Activated T-helper 17 cell treated with anti-CD3 and anti-CD28 coated beads, Interleukin-2, amount 50 U/mL, for 72 hours (primary cell): ENCODE data around the gene DYNC2H1. TPM values are rescaled to one million over a fixed set of nuclear protein-coding genes. Genes with fewer than 3 reads are reported as not detected.
A peak's percentile ranks its signal among the peaks of the same experiment; 100 is the strongest.

Experiments used
- ATAC-seq: fragments of 150-1000 bp; cut with Tn5 transposase; replicated peaks from 2 replicates; pipeline ENCODE4 v1.10.0; 2021; ENCODE audit warnings: mild to moderate bottlenecking, moderate library complexity
- H3K27ac Mint-ChIP-seq: one replicate; pipeline ENCODE4 v1.8.0; 2022; ENCODE audit warnings: mixed read lengths
- H3K27me3 Mint-ChIP-seq: one replicate; pipeline ENCODE4 v1.8.0; 2022; ENCODE audit warnings: mixed read lengths
- H3K36me3 Mint-ChIP-seq: one replicate; pipeline ENCODE4 v1.8.0; 2022; ENCODE audit warnings: low read depth, mild to moderate bottlenecking, mixed read lengths
- H3K4me1 Mint-ChIP-seq: one replicate; pipeline ENCODE4 v1.8.0; 2022; ENCODE audit warnings: mixed read lengths
- H3K4me3 Mint-ChIP-seq: one replicate; pipeline ENCODE4 v1.8.0; 2022; ENCODE audit warnings: mild to moderate bottlenecking, mixed read lengths
- H3K9me3 Mint-ChIP-seq: one replicate; pipeline ENCODE4 v1.8.0; 2022; ENCODE audit warnings: mixed read lengths
- total RNA-seq, 2 donors: library from RNA; stranded (reverse); gene quantifications; one replicate each; pipeline ENCODE4 v1.2.3, GENCODE V29; 2022

Gene DYNC2H1, protein sequence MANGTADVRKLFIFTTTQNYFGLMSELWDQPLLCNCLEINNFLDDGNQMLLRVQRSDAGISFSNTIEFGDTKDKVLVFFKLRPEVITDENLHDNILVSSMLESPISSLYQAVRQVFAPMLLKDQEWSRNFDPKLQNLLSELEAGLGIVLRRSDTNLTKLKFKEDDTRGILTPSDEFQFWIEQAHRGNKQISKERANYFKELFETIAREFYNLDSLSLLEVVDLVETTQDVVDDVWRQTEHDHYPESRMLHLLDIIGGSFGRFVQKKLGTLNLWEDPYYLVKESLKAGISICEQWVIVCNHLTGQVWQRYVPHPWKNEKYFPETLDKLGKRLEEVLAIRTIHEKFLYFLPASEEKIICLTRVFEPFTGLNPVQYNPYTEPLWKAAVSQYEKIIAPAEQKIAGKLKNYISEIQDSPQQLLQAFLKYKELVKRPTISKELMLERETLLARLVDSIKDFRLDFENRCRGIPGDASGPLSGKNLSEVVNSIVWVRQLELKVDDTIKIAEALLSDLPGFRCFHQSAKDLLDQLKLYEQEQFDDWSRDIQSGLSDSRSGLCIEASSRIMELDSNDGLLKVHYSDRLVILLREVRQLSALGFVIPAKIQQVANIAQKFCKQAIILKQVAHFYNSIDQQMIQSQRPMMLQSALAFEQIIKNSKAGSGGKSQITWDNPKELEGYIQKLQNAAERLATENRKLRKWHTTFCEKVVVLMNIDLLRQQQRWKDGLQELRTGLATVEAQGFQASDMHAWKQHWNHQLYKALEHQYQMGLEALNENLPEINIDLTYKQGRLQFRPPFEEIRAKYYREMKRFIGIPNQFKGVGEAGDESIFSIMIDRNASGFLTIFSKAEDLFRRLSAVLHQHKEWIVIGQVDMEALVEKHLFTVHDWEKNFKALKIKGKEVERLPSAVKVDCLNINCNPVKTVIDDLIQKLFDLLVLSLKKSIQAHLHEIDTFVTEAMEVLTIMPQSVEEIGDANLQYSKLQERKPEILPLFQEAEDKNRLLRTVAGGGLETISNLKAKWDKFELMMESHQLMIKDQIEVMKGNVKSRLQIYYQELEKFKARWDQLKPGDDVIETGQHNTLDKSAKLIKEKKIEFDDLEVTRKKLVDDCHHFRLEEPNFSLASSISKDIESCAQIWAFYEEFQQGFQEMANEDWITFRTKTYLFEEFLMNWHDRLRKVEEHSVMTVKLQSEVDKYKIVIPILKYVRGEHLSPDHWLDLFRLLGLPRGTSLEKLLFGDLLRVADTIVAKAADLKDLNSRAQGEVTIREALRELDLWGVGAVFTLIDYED (N-terminal part only)
- total RNA-seq = 1 to 10 TPM; 2.2 to 2.5 TPM

DNA sequence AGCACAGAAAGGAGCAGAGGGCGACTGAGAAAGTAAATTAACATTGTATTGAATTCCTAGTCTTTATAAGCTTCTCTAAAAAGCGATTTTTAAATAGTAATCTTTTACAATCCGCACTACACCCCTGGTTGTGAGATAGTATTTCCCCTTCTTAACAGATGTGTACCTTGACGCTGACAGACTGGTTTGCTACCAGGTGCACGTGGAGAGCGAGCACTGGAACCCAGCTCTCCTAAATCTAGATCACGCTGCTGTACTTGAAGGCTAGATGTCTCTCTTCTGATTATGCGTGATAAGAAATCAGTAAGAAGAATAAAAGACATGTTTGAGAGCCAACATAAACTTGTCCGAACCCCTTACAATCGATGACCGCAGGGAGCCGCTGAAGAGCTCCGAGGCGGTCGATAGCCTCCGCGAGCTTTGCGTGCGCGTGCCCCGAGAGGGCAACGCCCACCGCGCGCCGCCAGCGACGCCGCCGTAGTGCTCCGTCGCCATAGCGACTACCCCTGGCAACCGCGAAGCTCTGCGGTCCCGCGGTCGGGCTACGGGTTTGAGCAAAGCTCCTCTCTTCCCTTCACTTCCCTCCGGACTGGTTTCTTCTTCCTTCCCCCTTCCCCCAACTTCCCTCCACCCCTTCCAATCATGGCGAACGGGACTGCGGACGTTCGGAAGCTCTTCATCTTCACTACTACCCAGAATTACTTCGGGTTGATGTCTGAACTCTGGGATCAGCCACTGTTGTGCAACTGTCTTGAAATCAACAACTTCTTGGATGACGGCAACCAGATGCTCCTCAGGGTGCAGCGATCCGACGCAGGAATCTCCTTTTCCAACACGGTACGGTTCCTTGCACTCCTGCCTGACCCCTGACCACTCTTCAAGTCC is at the start of gene DYNC2H1:
DYNC2H1 (plus strand) TSS at position 494 of the 885 bp plus-strand sequence; CDS start at position 643, 149 bp downstream.
- Mint-ChIP-seq H3K27me3 (no peaks in the 10 kb centered on the region), H3K9me3 (no peaks in the 10 kb centered on the region), H3K36me3 (peaks cover 7% of the 10 kb centered on the region), H3K27ac (peak within 1 kb of the TSS; percentile 89), H3K4me3 (peak within 1 kb of the TSS; percentile 92), H3K4me1 (peaks cover 4% of the 10 kb centered on the region)
- peak; percentile 98 for ATAC-seq

DNA sequence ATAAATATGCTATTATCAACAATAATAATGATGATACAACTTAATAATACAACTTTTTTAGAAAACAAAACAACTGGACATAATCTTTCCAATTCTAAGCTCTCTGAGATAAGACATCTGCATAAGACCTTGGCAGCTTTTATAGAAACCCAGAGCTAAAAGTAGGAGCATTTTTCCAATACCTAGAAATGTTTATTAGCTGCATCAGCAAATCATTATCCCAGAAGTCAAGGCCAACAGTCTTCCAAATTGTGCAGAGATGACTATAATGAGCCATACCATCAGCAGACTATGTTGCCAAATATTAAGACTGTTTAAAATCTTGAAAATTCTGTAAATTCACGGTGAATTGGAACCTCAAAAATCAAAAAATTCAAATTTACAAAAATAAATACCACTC is 47.6 kb upstream of the DYNC2H1 start:
- Mint-ChIP-seq H3K4me1 (no peaks in the 10 kb centered on the region), H3K27me3 (no peaks in the 10 kb centered on the region), H3K36me3 (peaks cover 91% of the 10 kb centered on the region), H3K27ac (no peak overlapping the region), H3K4me3 (no peak overlapping the region), H3K9me3 (no peaks in the 10 kb centered on the region)
- ATAC-seq = no peak

DNA sequence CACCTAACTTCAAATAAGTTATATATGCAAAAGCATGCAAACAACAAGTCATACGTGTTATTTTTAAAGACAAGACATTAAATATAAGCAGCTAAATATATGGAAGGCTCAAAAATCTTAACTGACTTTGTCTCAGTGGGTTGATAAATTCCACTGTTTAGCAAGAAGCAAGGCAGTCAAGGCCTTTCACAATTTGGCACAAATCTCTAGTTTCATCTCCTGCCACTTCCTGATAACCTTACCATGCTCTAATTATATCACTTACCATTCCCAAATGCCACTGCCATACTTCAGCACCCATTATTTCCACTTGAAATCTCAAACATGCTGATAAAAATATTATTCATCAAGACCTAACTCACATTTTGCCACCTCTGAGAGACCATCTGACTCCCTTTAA is 42.1 kb upstream of the DYNC2H1 start:
- ATAC-seq = no peak
- no peaks in the 10 kb centered on the region for H3K27me3 Mint-ChIP-seq
- H3K36me3 Mint-ChIP-seq = peaks cover 87% of the 10 kb centered on the region
- H3K27ac Mint-ChIP-seq = no peak overlapping the region
- no peak overlapping the region for H3K4me3 Mint-ChIP-seq
- peaks cover 22% of the 10 kb centered on the region for H3K4me1 Mint-ChIP-seq
- no peaks in the 10 kb centered on the region for H3K9me3 Mint-ChIP-seq

DNA sequence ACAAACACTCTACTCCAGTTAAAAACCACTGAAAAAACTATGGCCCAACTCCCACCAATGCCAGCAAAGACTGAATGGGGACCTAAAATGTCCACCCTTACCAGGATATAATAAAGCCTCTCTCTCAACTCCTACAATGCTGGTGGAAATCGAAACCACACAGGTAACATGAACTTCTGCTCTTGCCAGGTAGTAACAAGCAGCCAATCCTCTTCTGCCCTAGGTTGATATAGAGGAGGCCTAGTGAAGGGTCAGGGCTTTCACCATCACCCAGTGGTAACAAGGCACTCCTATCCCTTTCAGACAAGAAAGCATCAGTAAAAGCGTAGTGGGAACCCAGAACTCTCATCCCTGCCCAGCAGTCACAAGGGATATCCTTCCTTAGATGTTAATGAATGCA is 39.9 kb upstream of the DYNC2H1 start:
- Mint-ChIP-seq H3K4me1 (peaks cover 22% of the 10 kb centered on the region), H3K27me3 (no peaks in the 10 kb centered on the region), H3K4me3 (peak overlapping the region; percentile 19), H3K9me3 (no peaks in the 10 kb centered on the region), H3K27ac (peak overlapping the region; percentile 65), H3K36me3 (peaks cover 86% of the 10 kb centered on the region)
- no peak for ATAC-seq

DNA sequence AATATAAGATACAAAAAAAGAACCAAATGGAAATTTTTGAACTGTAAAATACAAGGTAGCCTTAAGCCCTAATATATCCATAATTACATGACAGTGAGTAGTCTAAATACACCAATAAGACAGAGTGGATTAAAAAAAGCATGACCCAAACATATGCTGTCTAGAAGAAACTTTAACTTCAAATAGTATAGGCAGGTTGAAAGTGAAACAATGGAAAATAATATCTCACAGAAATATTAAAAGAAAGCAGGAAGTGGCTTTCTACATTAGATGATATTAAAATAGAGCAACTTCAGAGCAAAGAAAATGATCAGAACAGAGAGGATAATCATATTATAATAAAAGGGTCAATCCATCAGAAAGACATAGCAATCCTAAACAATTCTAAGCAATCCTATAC is 39.1 kb upstream of the DYNC2H1 start:
- ATAC-seq = no peak
- peaks cover 86% of the 10 kb centered on the region for H3K36me3 Mint-ChIP-seq
- peaks cover 22% of the 10 kb centered on the region for H3K4me1 Mint-ChIP-seq
- H3K4me3 Mint-ChIP-seq = peak overlapping the region; percentile 19
- H3K27me3 Mint-ChIP-seq = no peaks in the 10 kb centered on the region
- peak overlapping the region; percentile 65 for H3K27ac Mint-ChIP-seq
- H3K9me3 Mint-ChIP-seq = no peaks in the 10 kb centered on the region

DNA sequence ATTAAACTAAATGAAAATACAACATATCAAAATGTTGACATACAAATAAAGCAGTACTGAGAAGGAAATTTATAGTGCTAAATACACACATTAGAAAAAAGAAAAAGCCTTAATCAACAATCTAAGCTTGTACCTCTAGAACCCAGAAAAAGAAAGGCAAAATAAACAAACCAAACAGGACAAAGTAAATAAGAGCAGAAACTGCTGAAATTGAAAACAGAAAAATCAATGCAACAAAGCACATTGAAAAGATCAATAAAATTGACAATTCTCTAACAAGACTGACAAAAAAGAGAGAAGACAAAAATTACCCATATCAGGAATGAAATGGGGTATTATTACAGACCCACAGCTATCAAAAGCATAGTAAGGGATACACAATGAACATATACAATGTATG is 38.2 kb upstream of the DYNC2H1 start:
- H3K27ac Mint-ChIP-seq = peak overlapping the region; percentile 65
- H3K4me3 Mint-ChIP-seq = peak overlapping the region; percentile 19
- ATAC-seq = no peak
- peaks cover 22% of the 10 kb centered on the region for H3K4me1 Mint-ChIP-seq
- H3K27me3 Mint-ChIP-seq = no peaks in the 10 kb centered on the region
- H3K9me3 Mint-ChIP-seq = no peaks in the 10 kb centered on the region
- H3K36me3 Mint-ChIP-seq = peaks cover 86% of the 10 kb centered on the region

DNA sequence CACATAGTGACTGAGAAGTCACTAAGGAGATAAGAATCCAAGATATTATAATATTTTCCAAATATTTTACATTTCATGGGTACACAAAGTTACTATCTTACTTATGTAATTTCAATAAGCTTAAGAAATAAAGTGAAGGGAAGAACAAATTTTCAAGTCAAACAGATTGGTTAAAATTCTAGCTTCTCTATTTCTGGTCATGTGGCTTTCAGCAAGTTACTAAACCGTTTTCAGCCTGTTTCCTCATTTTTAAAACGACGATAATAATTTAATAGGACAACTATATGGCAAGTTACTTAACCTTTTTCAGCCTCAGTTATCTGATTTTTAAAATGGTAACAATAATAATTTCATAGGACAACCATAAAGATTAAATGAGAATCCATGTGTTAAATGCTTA is 32.9 kb upstream of the DYNC2H1 start:
- Mint-ChIP-seq H3K9me3 (no peaks in the 10 kb centered on the region), H3K36me3 (peaks cover 92% of the 10 kb centered on the region), H3K4me3 (no peak overlapping the region), H3K27me3 (no peaks in the 10 kb centered on the region), H3K27ac (no peak overlapping the region), H3K4me1 (no peaks in the 10 kb centered on the region)
- no peak for ATAC-seq

DNA sequence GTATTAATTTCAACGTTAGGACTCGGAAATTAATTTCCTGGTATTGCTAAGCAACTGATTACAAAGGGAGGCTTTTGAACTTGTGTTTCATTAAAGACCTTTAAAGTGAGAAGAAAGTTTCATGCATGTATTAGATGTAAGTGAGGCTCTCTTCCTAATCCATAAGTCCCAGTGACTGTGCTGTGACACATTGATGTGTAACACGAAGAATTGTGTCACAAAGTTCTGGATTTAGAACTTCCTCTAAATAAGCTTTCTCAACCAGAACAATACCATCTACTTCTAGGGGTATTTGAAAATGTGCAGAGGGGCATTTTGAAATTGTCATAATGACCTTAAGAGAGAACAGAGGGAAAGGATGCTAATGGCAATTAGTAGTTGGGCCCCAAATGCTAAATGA is 31.7 kb upstream of the DYNC2H1 start:
- Mint-ChIP-seq H3K4me3 (no peak overlapping the region), H3K36me3 (peaks cover 99% of the 10 kb centered on the region), H3K27ac (no peak overlapping the region), H3K9me3 (no peaks in the 10 kb centered on the region), H3K27me3 (no peaks in the 10 kb centered on the region), H3K4me1 (no peaks in the 10 kb centered on the region)
- ATAC-seq = no peak

DNA sequence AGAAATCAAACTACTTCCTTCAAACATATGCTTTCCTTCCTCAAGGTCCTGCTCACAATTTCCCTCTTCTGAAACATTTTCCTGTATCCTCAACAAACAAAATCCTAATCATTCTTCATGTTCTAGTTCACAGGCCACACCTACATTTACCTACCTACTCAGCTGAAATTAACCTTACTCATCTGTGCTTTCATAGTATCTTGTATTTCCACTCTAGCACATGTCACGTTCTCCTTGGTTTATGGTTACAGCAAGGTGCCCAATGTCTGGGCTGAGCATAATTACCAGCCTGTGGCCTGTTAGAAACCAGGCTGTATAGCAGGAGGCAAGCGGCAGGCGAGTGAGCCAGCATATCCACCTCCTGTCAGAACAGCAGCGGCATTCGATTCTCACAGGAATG is 30.5 kb upstream of the DYNC2H1 start:
- Mint-ChIP-seq H3K4me1 (no peaks in the 10 kb centered on the region), H3K4me3 (no peak overlapping the region), H3K36me3 (peaks cover 100% of the 10 kb centered on the region), H3K9me3 (no peaks in the 10 kb centered on the region), H3K27ac (no peak overlapping the region), H3K27me3 (no peaks in the 10 kb centered on the region)
- ATAC-seq = no peak

DNA sequence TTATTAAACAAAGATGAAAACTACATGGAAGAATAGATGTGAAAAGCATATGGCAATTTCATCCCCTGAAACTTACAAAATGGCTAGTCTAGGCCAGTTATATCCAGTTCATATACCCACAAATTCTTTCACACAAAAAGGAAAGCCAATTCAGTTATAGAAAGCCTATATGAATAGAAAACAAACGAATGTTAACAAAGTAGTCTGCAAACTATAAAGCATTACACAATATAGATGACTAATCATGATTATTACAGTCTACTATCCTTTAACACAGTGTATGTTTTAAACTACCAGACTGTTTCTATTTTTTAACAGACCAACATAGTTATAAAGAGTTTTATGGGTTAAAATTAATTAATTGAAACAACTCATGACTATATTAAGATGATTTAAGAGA is 29.4 kb upstream of the DYNC2H1 start:
- H3K4me3 Mint-ChIP-seq = no peak overlapping the region
- H3K36me3 Mint-ChIP-seq = peaks cover 100% of the 10 kb centered on the region
- ATAC-seq = no peak
- H3K27ac Mint-ChIP-seq = no peak overlapping the region
- no peaks in the 10 kb centered on the region for H3K27me3 Mint-ChIP-seq
- no peaks in the 10 kb centered on the region for H3K4me1 Mint-ChIP-seq
- no peaks in the 10 kb centered on the region for H3K9me3 Mint-ChIP-seq

DNA sequence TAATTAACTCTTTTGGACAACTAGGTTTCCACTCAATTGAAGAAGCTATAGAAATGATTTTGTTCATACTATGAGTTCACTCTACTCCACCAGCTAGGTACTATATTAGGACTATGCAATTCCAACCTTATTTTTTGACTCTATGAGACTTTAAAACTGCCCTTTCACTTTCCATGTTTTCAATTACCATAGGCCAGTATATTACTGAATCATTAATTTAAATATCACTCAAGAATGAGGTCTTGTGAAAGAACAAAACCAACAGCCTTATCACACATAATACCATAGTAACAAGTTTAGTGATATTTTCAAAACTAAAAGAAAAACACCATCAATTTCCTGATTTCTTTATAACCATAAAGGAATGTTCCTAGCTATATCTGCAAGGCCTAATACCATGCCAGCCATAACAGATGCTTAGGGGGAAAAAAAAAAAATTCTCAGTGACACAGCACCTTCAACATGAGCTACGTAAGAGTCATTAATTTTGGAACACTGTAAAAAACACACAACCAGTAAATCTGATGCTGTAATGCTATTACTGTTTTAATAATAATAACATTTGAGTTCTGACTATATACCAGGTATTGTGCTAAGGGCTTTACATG is 23.4 kb upstream of the DYNC2H1 start:
- Mint-ChIP-seq H3K4me3 (no peak overlapping the region), H3K36me3 (peaks cover 92% of the 10 kb centered on the region), H3K9me3 (no peaks in the 10 kb centered on the region), H3K27ac (no peak overlapping the region), H3K4me1 (no peaks in the 10 kb centered on the region), H3K27me3 (no peaks in the 10 kb centered on the region)
- ATAC-seq = no peak

DNA sequence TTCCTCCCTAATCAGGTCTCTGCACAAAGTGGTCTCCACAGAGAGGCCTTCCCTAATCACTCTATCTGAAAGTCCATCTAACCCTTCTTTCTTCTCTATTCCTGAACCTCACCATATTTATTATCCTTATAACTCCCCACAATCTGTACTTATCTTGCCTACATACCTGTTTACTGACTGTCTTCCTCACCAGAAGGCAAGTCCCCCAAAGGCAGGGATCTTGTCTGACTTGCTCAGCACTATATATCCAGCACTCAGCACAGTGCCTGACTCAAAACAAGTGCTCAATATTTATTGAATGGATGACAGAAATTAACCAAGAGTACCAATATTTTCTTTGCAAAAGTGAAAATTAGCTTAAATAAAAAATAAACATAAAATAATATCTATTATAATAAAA is 22.8 kb upstream of the DYNC2H1 start:
- no peak for ATAC-seq
- no peaks in the 10 kb centered on the region for H3K27me3 Mint-ChIP-seq
- no peaks in the 10 kb centered on the region for H3K9me3 Mint-ChIP-seq
- H3K36me3 Mint-ChIP-seq = peaks cover 91% of the 10 kb centered on the region
- H3K4me1 Mint-ChIP-seq = no peaks in the 10 kb centered on the region
- peak overlapping the region; percentile 6 for H3K27ac Mint-ChIP-seq
- H3K4me3 Mint-ChIP-seq = no peak overlapping the region

DNA sequence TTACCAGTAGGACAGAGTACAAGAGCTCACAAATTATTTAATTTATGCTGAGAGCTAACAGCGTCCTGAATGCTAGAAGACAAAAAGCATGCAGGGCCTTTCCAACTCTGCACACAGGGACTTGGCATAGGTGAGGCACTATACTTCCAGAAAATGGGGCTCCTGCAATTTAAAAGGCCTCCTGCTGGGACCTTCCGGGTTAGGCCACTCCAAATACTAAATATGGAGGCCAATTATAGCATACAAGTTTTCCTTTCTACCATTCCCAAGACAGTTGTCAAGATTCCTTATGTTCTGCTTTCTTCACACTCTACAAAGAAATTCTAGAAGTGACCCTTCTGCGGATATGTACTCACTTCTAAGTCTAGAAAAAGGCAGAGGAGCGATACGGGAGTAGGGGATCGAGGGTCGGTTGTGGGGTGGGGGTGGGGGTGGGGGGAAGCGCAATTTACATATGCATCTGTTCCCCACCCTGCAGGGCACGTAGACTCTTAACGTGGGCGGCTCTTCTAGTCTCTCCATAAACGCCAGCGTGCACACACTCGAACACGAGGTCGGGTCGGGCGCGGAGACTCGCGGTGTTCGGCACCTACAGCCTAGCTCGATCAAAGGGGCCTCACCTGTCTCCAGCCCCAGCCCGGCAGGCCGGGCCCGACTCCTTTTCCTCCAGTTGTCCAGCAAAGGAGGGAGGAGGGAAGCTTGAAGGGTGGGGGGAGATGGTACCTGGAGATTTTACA is 18.0 kb upstream of the DYNC2H1 start:
- Mint-ChIP-seq H3K4me3 (peak overlapping the region; percentile 90), H3K4me1 (no peaks in the 10 kb centered on the region), H3K27me3 (peaks cover 18% of the 10 kb centered on the region), H3K9me3 (no peaks in the 10 kb centered on the region), H3K27ac (peak overlapping the region; percentile 87), H3K36me3 (peaks cover 45% of the 10 kb centered on the region)
- peak; percentile 43 for ATAC-seq
